ENCODE measurements around the gene HAUS3.
"Not testable (repeated sequence)": the region's sequence is repeated elsewhere in the genome, so short reads cannot be mapped to it uniquely, and the experiment has no call there.

HAUS3 gene

GRCh38 chr4:2251073-2251794, 9.3 kb upstream of the HAUS3 start:
- DNase-seq = peak; percentile 0

GRCh38 chr4:2250357-2251072, 8.6 kb upstream of the HAUS3 start:
- peak; percentile 1 for DNase-seq

- DNase-seq = peak; percentile 1
These were observed 7.8 kb upstream of the HAUS3 start for GRCh38 chr4:2249526-2250356.

- peak; percentile 0 for DNase-seq
These were observed 6.9 kb upstream of the HAUS3 start for GRCh38 chr4:2248821-2249261.

- peak; percentile 0 for DNase-seq
These were observed 6.3 kb upstream of the HAUS3 start for GRCh38 chr4:2248044-2248780.

GRCh38 chr4:2247128-2248043, 5.5 kb upstream of the HAUS3 start:
- no peak for DNase-seq

GRCh38 chr4:2246384-2247127, 4.6 kb upstream of the HAUS3 start:
- no peak for DNase-seq

- no peak for DNase-seq
These were observed 3.9 kb upstream of the HAUS3 start for GRCh38 chr4:2245787-2246275.

GRCh38 chr4:2245057-2245786, 3.3 kb upstream of the HAUS3 start:
- no peak for DNase-seq

- peak; percentile 23 for DNase-seq
These were observed 1.9 kb upstream of the HAUS3 start for GRCh38 chr4:2243681-2244380.

- DNase-seq = no peak
These were observed 918 bp downstream of the HAUS3 start for GRCh38 chr4:2241003-2241402.

GRCh38 chr4:2236944-2237666, 4.8 kb downstream of the HAUS3 start:
- DNase-seq = no peak

GRCh38 chr4:2231082-2231481, 10.8 kb downstream of the HAUS3 start:
- DNase-seq = no peak

GRCh38 chr4:2226261-2226660, 15.7 kb downstream of the HAUS3 start:
- no peak for DNase-seq

- no peak for DNase-seq
These were observed 19.1 kb downstream of the HAUS3 start for GRCh38 chr4:2222838-2223237.

- DNase-seq = not testable (repeated sequence)
These were observed 20.5 kb downstream of the HAUS3 start for GRCh38 chr4:2221378-2221777.

- peak; percentile 85 for DNase-seq
These were observed 21.8 kb downstream of the HAUS3 start for GRCh38 chr4:2220016-2220630.

GRCh38 chr4:2219233-2219760, 22.6 kb downstream of the HAUS3 start:
- DNase-seq = no peak
